HCT116 (cell line): ENCODE data around the gene RPS2. TPM values are rescaled to one million over a fixed set of nuclear protein-coding genes. Genes with fewer than 3 reads are reported as not detected.

Source experiments
- ATAC-seq: fragments of 200-7000 bp; cut with Tn5 transposase; 2 replicates; pipeline ENCODE4 v1.9.1; 2020; ENCODE audit warnings: mild to moderate bottlenecking, moderate library complexity
- BruUV-seq: library from RNA; stranded (reverse); fragments of 400-500 nt; replicated peaks from 2 replicates; lab custom pipeline; 2021; lab: Mats Ljungman, UMichigan
- CTCF ChIA-PET: fragments of 300-600 bp; sonication (Branson Sonifier 250); formaldehyde crosslinking; loops from one replicate; lab custom pipeline; 2021; ENCODE audit warnings: antibody characterized with exemption; lab: Charles Lee
- POLR2A ChIA-PET: fragments of 300-600, 350-600 bp; sonication (Branson Sonifier 250); formaldehyde crosslinking; loops from one replicate; lab custom pipeline; 2021; ENCODE audit warnings: antibody characterized with exemption; lab: Charles Lee
- RAD21 ChIA-PET, 2 experiments: fragments of 300-600 bp; sonication (Branson Sonifier 250); formaldehyde crosslinking; loops; one replicate each; lab custom pipeline; 2023; ENCODE audit warnings: low total read pairs in 2 of 2; ENCODE audit not compliant: uncharacterized antibody in 2 of 2, unreplicated experiment in 2 of 2, low non-redundant PET in 1 of 2; lab: Charles Lee
- DNase-seq: peaks from one replicate; pipeline ENCODE4 v3.0.0-alpha.2; 2010; ENCODE audit warnings: low read depth, low spot score
- H2AFZ ChIP-seq: fragments of 200-600 bp; shearing (Covaris generic), sonication (generic); 2 replicates; pipeline ENCODE4 v1.6.1; 2017; ENCODE audit warnings: low read depth, mixed run types, mixed read lengths, antibody characterized with exemption, low read length; ENCODE audit not compliant: poor library complexity, severe bottlenecking
- H3K27ac ChIP-seq: 2 replicates; pipeline ENCODE4 v1.5.1; 2012; ENCODE audit warnings: low read depth, low read length
- H3K27me3 ChIP-seq: fragments of 200-600 bp; sonication (generic); 2 replicates; pipeline ENCODE4 v1.6.1; 2016; ENCODE audit warnings: mixed run types, low read length, mixed read lengths; ENCODE audit not compliant: insufficient read depth
- H3K36me3 ChIP-seq, 2 experiments: fragments of 200-500 bp in 1 of 2; fragments of 200-600 bp in 1 of 2; sonication (Bioruptor generic) in 1 of 2; sonication (generic) in 1 of 2; 2 replicates each; pipeline versions ENCODE4 v1.5.1 to v1.6.1; 2014 to 2016; ENCODE audit warnings: low read length in 2 of 2, inconsistent platforms in 1 of 2, mixed read lengths in 1 of 2, mixed run types in 1 of 2; ENCODE audit not compliant: insufficient read depth in 2 of 2, control insufficient read depth in 1 of 2
- H3K4me1 ChIP-seq, 2 experiments: fragments of 200-600 bp in 1 of 2; sonication (generic) in 1 of 2; 2 replicates each; pipeline versions ENCODE4 v1.5.1 to v1.6.1; 2012 to 2017; ENCODE audit warnings: low read length in 2 of 2, inconsistent platforms in 1 of 2, mild to moderate bottlenecking in 1 of 2, mixed read lengths in 1 of 2, mixed run types in 1 of 2, moderate library complexity in 1 of 2; ENCODE audit not compliant: insufficient read depth in 2 of 2, control insufficient read depth in 1 of 2
- H3K4me2 ChIP-seq: fragments of 200-600 bp; sonication (generic); 2 replicates; pipeline ENCODE4 v1.6.1; 2017; ENCODE audit warnings: mixed run types, low read length, mixed read lengths
- H3K4me3 ChIP-seq, 2 experiments: fragments of 200-600 bp in 1 of 2; sonication (generic) in 1 of 2; replicated peaks in 1 of 2; 2 replicates each; pipeline ENCODE4 v1.5.1; 2011 to 2016; ENCODE audit warnings: low read length in 2 of 2, control low read depth in 1 of 2, low read depth in 1 of 2, mild to moderate bottlenecking in 1 of 2, mixed read lengths in 1 of 2, mixed run types in 1 of 2
- H3K79me2 ChIP-seq: fragments of 200-600 bp; sonication (generic); 2 replicates; pipeline ENCODE4 v1.6.1; 2017; ENCODE audit warnings: mild to moderate bottlenecking, mixed run types, low read length, moderate library complexity, mixed read lengths; ENCODE audit not compliant: insufficient read depth
- H3K9ac ChIP-seq: fragments of 200-600 bp; sonication (generic); 2 replicates; pipeline ENCODE4 v1.6.1; 2016; ENCODE audit warnings: low read length, mixed read lengths
- H3K9me2 ChIP-seq: fragments of 200-600 bp; sonication (generic), shearing (Covaris generic); 2 replicates; pipeline ENCODE4 v1.6.1; 2017; ENCODE audit warnings: mixed run types, mild to moderate bottlenecking, moderate library complexity; ENCODE audit not compliant: insufficient read depth
- H3K9me3 ChIP-seq, 2 experiments: fragments of 200-500 bp in 1 of 2; fragments of 200-600 bp in 1 of 2; sonication (Bioruptor generic) in 1 of 2; sonication (generic) in 1 of 2; 2 replicates each; pipeline ENCODE4 v1.6.1; 2014 to 2017; ENCODE audit warnings: low read length in 2 of 2, mixed read lengths in 2 of 2, inconsistent platforms in 1 of 2, low read depth in 1 of 2, mild to moderate bottlenecking in 1 of 2, mixed run types in 1 of 2, moderate library complexity in 1 of 2; ENCODE audit not compliant: control insufficient read depth in 1 of 2, insufficient read depth in 1 of 2
- H4K20me1 ChIP-seq: fragments of 200-600 bp; sonication (generic), shearing (Covaris generic); 2 replicates; pipeline ENCODE4 v1.6.1; 2017; ENCODE audit warnings: mixed run types, mild to moderate bottlenecking, moderate library complexity; ENCODE audit not compliant: insufficient read depth
- EGR1 ChIP-seq: IDR thresholded peaks from 2 replicates; pipeline ENCODE4 v1.6.1; 2012; ENCODE audit warnings: low read depth
- EZH2 ChIP-seq: fragments of 200-600 bp; sonication (generic); IDR thresholded peaks from 2 replicates; pipeline ENCODE4 v1.6.1; 2017; ENCODE audit warnings: antibody characterized with exemption, mixed run types
- FOSL1 ChIP-seq: IDR thresholded peaks from 2 replicates; pipeline ENCODE4 v1.6.1; 2012; ENCODE audit warnings: low read depth
- JUND ChIP-seq: IDR thresholded peaks from 2 replicates; pipeline ENCODE4 v1.6.1; 2012
- POLR2A ChIP-seq: IDR thresholded peaks from 2 replicates; pipeline ENCODE4 v1.7.0; 2011; ENCODE audit warnings: borderline replicate concordance; ENCODE audit not compliant: insufficient read depth, insufficient read length; ENCODE audit errors: extremely low read depth
- SP1 ChIP-seq: IDR thresholded peaks from 2 replicates; pipeline ENCODE4 v1.6.1; 2012; ENCODE audit warnings: low read depth
- intact Hi-C: fragments of 100-400 bp; cut with micrococcal nuclease; formaldehyde crosslinking; loops from 2 replicates; pipeline ENCODE4 v1.10.0; 2022
- total RNA-seq: library from RNA; stranded (reverse); gene quantifications from one replicate; pipeline ENCODE4 v1.2.1, GENCODE V29; 2021; ENCODE audit not compliant: unreplicated experiment
- TF ChIP-seq, protein P1 (sequence below): IDR thresholded peaks from 2 replicates; pipeline ENCODE4 v1.6.1; 2012
- TF ChIP-seq, protein P2 (sequence below), 3 experiments: fragments of 200-600 bp in 1 of 3; sonication (generic) in 1 of 3; IDR thresholded peaks in 2 of 3; conservative IDR thresholded peaks in 1 of 3; 2 replicates each; pipeline ENCODE4 v1.5.1; 2012 to 2017; ENCODE audit warnings: low read depth in 2 of 3, low read length in 2 of 3, antibody characterized with exemption in 1 of 3, borderline replicate concordance in 1 of 3, control low read depth in 1 of 3, mild to moderate bottlenecking in 1 of 3, mixed read lengths in 1 of 3, mixed run types in 1 of 3, moderate library complexity in 1 of 3; ENCODE audit not compliant: insufficient read depth in 1 of 3
- TF ChIP-seq, protein P3 (sequence below): IDR thresholded peaks from 2 replicates; pipeline ENCODE4 v1.6.1; 2012; ENCODE audit warnings: low read depth

The RPS2 gene
- total RNA-seq, 1 experiment from 2014 or later = 6,265 TPM

DNA sequence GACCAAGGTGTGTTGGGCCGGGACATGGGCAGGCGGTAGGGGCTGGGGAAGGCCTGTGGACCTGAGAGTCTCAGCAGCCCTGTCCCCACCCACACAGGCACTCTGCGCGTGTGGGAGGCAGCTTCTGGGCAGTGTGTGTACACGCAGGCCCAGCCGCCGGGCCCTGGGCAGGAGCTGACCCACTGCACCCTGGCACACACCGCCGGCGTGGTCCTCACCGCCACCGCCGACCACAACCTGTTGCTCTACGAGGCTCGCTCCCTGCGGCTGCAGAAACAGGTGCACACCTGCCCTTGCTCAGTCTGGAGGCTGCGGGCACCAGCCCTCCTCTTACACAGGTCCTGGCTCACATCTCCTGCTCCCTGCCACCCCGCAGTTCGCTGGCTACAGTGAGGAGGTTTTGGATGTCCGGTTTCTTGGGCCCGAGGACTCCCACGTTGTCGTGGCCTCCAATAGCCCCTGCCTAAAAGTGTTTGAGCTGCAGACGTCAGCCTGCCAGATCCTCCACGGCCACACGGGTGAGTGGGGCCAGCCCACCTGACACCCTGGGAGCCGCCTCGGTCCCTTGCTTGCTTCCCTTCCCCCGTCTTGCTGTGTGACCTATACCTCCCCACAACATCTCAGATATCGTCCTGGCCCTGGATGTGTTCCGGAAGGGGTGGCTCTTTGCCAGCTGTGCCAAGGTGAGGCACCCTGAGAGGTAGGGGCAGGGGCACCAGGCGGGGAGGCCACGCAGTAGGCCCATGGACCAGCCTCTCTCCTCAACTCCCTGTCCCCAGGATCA is 11.0 kb upstream of the RPS2 start:
- Histone ChIP-seq H3K27me3 (no peaks in the 10 kb centered on the region), H4K20me1 (no peaks in the 10 kb centered on the region), H3K4me2 (no peak overlapping the region), H3K27ac (no peak overlapping the region), H3K9ac (no peak overlapping the region), H3K4me3 (no peak overlapping the region), H2AFZ (no peak overlapping the region), H3K4me1 (peaks cover 21 to 48% of the 10 kb centered on the region in 2 experiments)
- POLR2A ChIA-PET = interaction anchor here (12.5 kb wide), 1 partner anchor 10 kb away, joined by 104 read pairs; the partner anchor contains the start of genes RNF151 and RPS2
- TF ChIP-seq EGR1 = no peak
- no peak for TF ChIP-seq JUND
- no peak for TF ChIP-seq SP1
- no peak for TF ChIP-seq FOSL1
- TF ChIP-seq, protein P1, sequence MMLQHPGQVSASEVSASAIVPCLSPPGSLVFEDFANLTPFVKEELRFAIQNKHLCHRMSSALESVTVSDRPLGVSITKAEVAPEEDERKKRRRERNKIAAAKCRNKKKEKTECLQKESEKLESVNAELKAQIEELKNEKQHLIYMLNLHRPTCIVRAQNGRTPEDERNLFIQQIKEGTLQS = no peak
- no peak for TF ChIP-seq POLR2A
- TF ChIP-seq, protein P2, sequence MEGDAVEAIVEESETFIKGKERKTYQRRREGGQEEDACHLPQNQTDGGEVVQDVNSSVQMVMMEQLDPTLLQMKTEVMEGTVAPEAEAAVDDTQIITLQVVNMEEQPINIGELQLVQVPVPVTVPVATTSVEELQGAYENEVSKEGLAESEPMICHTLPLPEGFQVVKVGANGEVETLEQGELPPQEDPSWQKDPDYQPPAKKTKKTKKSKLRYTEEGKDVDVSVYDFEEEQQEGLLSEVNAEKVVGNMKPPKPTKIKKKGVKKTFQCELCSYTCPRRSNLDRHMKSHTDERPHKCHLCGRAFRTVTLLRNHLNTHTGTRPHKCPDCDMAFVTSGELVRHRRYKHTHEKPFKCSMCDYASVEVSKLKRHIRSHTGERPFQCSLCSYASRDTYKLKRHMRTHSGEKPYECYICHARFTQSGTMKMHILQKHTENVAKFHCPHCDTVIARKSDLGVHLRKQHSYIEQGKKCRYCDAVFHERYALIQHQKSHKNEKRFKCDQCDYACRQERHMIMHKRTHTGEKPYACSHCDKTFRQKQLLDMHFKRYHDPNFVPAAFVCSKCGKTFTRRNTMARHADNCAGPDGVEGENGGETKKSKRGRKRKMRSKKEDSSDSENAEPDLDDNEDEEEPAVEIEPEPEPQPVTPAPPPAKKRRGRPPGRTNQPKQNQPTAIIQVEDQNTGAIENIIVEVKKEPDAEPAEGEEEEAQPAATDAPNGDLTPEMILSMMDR (IDR thresholded peaks at IDR 0.05 in 2 of 3, conservative IDR thresholded peaks at IDR 0.05 in 1 of 3; ENCODE audit: borderline replicate concordance in 1 of 3, insufficient read depth in 1 of 3, low read depth in 2 of 3, low read length in 2 of 3) = no peak
- TF ChIP-seq, protein P3, sequence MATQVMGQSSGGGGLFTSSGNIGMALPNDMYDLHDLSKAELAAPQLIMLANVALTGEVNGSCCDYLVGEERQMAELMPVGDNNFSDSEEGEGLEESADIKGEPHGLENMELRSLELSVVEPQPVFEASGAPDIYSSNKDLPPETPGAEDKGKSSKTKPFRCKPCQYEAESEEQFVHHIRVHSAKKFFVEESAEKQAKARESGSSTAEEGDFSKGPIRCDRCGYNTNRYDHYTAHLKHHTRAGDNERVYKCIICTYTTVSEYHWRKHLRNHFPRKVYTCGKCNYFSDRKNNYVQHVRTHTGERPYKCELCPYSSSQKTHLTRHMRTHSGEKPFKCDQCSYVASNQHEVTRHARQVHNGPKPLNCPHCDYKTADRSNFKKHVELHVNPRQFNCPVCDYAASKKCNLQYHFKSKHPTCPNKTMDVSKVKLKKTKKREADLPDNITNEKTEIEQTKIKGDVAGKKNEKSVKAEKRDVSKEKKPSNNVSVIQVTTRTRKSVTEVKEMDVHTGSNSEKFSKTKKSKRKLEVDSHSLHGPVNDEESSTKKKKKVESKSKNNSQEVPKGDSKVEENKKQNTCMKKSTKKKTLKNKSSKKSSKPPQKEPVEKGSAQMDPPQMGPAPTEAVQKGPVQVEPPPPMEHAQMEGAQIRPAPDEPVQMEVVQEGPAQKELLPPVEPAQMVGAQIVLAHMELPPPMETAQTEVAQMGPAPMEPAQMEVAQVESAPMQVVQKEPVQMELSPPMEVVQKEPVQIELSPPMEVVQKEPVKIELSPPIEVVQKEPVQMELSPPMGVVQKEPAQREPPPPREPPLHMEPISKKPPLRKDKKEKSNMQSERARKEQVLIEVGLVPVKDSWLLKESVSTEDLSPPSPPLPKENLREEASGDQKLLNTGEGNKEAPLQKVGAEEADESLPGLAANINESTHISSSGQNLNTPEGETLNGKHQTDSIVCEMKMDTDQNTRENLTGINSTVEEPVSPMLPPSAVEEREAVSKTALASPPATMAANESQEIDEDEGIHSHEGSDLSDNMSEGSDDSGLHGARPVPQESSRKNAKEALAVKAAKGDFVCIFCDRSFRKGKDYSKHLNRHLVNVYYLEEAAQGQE = no peak
- no peak for TF ChIP-seq EZH2
- TF ChIP-seq, all 23 proteins: peak for 0
- ATAC-seq (no peak), DNase-seq (no peak)
- intact Hi-C loops = no loop called here
- no peaks in the 10 kb centered on the region for H3K9me3 ChIP-seq
- peaks cover 0 to 41% of the 10 kb centered on the region in 2 experiments; a peak in 2 of 4 replicates for H3K36me3 ChIP-seq
- H3K79me2 ChIP-seq = peaks cover 36% of the 10 kb centered on the region
- H3K9me2 ChIP-seq = no peaks in the 10 kb centered on the region
- RAD21 ChIA-PET = no interaction called here
- BruUV-seq = no TSS peak
- CTCF ChIA-PET = no interaction called here
